Stimulated activated CD4-positive, alpha-beta T cell treated with anti-CD3 and anti-CD28 coated beads, Interleukin-1b, Interleukin-23, amount 100 ng/mL, for 4 hours (primary cell): ENCODE data around the gene CDH13.

Experiments
- DNase-seq, 2 donors: peaks; one replicate each; pipeline ENCODE4 v3.0.0-alpha.2; 2020; ENCODE audit warnings: low read depth in 2 of 2

The CDH13 gene

GRCh38 chr16:83490073-83490472, 863.3 kb downstream of the CDH13 start:
- DNase-seq = no peak

- DNase-seq = no peak
Observed at GRCh38 chr16:83494459-83494858, 867.7 kb downstream of the CDH13 start.

GRCh38 chr16:83501481-83501880, 874.7 kb downstream of the CDH13 start:
- no peak for DNase-seq

GRCh38 chr16:83508295-83508694, 881.5 kb downstream of the CDH13 start:
- DNase-seq = no peak

- DNase-seq = no peak
Observed at GRCh38 chr16:83509316-83509715, 882.5 kb downstream of the CDH13 start.

GRCh38 chr16:83510906-83511305, 884.1 kb downstream of the CDH13 start:
- DNase-seq = no peak

- DNase-seq = no peak
Observed at GRCh38 chr16:83513008-83513755, 886.4 kb downstream of the CDH13 start.

- DNase-seq = no peak
Observed at GRCh38 chr16:83515395-83515794, 888.6 kb downstream of the CDH13 start.

GRCh38 chr16:83516931-83517330, 890.2 kb downstream of the CDH13 start:
- DNase-seq = no peak

- DNase-seq = no peak
Observed at GRCh38 chr16:83517398-83517797, 890.6 kb downstream of the CDH13 start.

GRCh38 chr16:83520596-83520995, 893.8 kb downstream of the CDH13 start:
- DNase-seq = no peak

- DNase-seq = no peak
Observed at GRCh38 chr16:83530293-83530692, 903.5 kb downstream of the CDH13 start.

- DNase-seq = no peak
Observed at GRCh38 chr16:83532634-83533033, 905.9 kb downstream of the CDH13 start.

GRCh38 chr16:83533193-83533592, 906.4 kb downstream of the CDH13 start:
- DNase-seq = no peak

GRCh38 chr16:83538707-83539106, 911.9 kb downstream of the CDH13 start:
- no peak for DNase-seq

- no peak for DNase-seq
Observed at GRCh38 chr16:83539736-83540490, 913.1 kb downstream of the CDH13 start.

- DNase-seq = no peak
Observed at GRCh38 chr16:83541231-83541630, 914.5 kb downstream of the CDH13 start.

- no peak for DNase-seq
Observed at GRCh38 chr16:83542491-83542890, 915.7 kb downstream of the CDH13 start.

- DNase-seq = no peak
Observed at GRCh38 chr16:83549316-83550182, 922.8 kb downstream of the CDH13 start.

- DNase-seq = no peak
Observed at GRCh38 chr16:83550183-83550569, 923.4 kb downstream of the CDH13 start.

- no peak for DNase-seq
Observed at GRCh38 chr16:83552228-83552627, 925.5 kb downstream of the CDH13 start.

GRCh38 chr16:83552930-83553329, 926.2 kb downstream of the CDH13 start:
- DNase-seq = no peak
